HG03039 (cell line): Measurements from ENCODE around the gene ANAPC4.
A peak's percentile ranks its signal among the peaks of the same experiment; 100 is the strongest.

Experiments used
- ATAC-seq: cut with Tn5 transposase; IDR thresholded peaks from one replicate; pipeline ENCODE4 v1.9.1; 2021; ENCODE audit warnings: mild to moderate bottlenecking, moderate library complexity; ENCODE audit not compliant: unreplicated experiment

The ANAPC4 gene

DNA sequence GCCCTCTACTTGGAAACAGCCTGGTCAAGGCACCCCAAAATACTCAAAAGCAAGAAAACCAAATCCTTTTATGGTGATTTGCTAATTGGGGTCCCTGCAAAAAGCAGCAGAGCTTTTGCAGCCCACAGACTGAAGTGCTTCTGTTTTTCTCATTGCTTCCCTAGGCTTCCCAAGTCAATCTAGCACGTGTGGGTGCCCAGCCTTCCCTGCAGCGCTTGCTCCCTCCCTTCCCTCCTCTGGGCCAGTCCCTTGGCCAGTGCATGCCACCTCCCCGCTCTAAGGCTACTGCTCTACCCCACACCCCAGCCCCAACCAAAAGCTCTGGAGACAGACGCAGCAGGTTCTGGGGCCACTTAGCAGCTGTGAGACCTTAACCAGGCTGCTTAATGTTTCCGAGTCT lies 53.6 kb downstream of the ANAPC4 start:
- no peak for ATAC-seq

DNA sequence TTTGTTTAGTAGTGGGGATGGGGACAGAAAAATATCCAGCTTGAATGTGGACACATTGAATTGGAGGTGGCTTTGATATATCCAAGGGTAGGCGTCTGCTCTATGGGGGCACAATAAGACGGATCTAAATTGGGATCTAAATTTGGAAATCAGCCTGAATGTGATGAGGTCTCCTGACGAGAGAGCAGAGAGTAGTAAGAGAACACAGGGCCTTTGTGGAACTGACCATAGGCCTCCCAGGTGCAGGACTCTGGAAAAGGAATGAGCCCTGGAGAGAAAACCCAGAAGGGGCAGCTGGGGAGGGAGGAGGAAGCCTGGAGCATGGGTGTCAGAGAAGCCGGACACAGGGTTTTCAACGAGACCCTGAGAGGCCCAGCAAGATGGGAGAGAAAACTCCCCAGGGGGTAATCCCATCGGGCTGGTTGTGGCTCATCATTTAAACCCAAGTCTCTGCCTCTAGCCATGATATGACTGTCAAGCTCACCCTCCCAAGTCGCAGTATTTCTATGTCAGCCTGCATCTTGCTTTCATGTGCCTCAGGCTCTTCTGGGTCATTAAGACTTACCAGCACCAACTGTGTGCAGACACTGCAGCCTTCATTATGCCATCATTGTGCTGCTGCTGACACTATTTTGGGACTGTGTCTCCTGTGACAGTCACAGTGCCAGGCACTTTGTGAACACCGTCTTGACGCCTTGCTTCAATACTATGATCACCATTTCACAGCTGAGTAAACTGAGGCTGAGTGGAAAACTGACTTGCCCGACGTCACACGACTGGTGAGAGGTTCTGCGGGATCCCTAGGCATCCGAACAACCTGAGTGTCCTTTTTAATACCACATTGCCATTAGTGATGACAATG lies 57.1 kb downstream of the ANAPC4 start:
- ATAC-seq, result no peak

DNA sequence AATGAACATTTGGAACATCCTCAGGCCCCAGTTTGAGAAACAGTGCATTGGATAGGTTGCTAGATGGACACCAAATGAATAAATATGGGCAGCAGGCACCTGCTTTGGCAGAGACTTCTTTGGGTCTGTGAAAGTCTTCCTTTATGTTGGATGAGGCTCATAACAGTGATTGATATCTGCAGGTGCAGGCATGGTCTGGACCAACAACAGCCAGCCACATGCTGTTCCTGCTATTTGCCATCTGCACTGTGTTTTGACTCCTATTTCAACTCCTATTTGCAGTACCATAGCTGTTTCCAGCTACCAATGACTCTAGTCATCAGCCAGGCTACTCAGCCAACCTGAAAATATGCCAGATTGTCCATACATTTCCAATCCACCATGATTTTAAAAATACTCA lies 60.9 kb downstream of the ANAPC4 start:
- no peak for ATAC-seq

DNA sequence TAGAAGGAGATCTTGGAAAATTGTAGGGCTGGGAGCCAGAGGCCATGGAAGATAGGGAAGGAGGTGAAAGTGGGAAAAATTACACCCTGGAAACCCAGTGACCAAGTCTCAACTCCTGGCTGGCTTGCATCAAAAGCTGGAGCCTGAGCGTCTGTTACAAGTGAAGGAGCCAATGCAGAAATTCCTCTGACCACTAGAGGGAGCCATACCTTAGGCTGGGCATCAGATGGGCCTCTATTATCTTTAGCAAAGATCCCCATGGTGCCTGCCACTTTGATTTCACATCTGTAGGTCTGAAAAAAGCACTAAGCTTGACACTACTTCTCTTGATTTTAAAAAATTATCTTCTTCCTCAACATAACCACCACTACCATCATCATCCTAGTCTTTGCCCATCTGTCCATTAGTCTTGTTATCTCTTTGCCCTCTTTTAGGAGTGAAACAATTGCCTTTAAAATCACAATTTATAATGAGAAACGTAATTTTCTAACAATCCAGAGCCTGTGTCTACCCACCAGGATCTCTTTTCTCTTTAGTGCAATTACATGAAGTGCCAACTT lies 62.9 kb downstream of the ANAPC4 start:
- ATAC-seq, result peak; percentile 80

DNA sequence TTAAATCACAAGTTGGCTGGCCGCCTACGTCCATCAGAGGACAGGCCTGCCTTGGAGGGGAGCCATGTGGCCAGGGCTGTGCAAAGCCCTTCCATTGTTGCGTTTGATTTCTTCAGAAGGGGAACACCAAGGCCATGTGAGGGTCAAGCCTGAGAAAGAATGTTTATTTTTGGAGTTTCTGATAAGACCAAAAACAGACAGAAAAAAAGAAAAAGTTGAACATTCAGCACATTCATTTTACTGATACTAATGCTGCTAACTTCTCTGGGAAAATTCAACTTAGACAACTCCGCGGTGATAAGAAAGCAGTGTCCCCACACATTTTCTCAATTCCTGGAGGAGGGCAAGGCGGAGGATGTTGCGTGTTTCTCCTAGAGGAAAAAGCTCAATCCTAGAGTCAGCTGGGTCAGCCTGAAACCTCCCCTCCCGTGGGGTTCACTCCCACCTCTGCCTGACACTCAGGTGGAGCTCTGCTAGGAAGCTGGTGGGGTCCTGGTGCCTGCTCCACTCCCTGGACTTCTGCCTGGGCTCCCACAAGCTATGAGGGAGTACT lies 63.5 kb downstream of the ANAPC4 start:
- ATAC-seq, result no peak

DNA sequence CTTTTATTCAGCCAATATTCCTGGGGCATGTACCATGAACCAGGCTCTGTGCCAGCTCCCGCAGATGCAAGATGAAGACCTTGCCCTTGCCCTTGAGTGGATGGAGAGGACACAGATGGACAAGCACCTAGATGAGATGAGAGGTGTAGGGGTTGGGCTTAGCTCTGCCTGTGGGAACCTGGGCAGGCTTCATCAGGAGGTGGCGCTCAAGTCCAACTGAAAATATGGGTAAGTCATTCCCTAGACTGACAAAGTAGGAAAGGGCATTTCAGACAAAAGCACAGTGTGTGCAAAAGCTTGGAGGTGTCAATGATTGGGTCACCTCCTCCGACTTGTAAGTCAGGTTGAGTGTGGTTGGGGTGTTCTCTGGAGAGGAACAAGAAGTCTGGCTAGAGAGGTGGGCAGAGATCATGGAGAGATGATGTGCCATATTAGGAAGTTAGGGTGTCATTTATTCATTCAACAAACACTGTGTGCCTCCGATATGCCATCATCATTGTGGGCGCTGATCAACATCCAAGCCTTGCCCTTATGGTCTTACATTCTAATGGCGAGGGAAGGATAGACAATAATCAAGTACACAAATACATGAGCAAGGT lies 64.6 kb downstream of the ANAPC4 start:
- ATAC-seq, result no peak

DNA sequence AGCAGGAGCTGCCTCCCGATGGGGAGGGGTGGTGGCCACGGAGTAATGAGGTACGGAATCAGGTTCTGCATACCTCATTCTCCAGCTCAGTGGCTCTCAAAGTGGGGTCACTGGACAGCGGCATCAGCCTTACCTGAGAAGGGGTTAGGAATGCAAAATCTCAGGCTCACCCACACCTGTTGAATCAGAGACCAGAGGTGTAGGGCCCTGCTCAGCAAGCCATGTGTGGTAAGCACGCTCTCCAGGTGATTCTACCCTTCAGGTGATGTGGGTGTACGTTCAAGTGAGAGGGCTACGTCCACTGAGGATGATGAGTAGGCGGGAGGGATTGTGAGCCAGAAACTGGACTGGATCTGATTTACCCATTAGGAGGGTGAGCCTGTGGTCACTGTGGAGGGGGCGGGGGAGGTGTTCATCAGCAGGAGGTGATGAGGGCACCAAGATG lies 65.8 kb downstream of the ANAPC4 start:
- ATAC-seq, result no peak

DNA sequence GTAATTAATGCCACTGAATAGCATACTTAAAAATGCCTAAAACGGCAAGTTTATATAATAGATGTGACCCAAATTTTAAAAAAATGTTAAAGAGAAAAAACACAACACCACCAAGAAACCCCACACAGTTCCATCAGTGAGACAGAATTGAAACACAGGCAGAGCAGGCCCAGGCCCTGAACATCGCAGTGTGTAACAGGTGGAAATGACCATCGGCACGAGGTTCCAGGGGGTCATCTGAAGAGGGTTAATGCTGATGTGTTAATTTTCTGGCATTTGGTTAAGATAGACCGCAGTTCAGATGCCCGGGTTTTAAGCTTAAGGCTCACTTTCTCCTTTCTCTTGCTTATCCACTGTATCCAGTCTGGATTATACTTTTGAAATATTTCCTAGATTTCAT lies 66.8 kb downstream of the ANAPC4 start:
- ATAC-seq, result no peak

DNA sequence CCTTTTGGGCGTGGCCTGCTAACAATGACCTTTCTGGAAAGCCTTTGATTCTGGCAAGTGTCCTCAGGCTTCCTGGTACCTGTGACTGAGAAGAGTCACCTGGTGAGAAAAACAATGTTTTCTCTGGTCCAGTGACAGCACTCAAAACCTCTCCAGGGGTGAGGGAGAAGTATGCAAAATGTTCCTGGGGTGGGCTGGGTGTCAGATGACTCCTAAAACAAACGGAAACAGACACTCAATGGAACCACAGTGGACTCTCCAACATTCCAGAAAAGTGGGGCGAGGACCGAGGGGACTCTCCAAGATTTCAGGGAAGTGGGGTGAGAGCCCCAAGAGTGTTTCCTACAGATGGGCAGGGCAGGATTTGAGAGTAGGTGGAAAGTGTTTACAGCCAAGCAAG lies 69.5 kb downstream of the ANAPC4 start:
- no peak for ATAC-seq

DNA sequence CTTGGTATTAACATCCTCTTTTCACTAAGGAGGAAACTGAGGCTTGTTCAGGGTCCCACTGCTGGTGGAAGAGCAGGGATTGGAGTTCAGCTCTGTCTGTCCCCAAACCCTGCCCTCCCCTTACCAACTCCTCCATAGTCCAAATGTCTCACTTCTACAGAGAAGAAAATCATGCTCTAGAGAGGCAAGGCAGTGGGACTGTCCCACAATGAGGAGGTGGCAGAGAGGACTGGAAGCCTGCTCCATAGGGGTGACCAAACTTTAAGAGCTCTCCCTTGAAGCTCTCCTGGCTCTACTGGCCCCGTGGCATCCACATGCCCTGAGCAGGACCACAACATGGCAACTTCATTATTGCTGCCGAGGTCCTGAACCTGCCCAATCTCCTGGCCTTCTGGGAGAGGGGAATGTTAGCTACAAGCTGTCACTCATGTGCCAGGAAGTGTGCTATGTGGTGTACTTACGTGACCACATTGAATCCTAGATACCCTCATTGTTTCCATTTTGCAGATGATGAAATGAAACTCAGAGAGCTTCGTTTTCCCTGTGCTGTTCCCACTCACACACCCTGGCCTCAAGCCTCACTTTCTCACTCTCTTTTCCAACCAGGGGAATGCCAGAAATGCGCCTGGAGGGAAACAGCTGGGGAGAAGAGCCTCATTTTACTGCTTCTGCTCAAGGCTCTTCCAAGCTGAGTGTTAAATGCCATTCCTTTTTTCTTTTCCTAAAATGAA lies 71.5 kb downstream of the ANAPC4 start:
- no peak for ATAC-seq

DNA sequence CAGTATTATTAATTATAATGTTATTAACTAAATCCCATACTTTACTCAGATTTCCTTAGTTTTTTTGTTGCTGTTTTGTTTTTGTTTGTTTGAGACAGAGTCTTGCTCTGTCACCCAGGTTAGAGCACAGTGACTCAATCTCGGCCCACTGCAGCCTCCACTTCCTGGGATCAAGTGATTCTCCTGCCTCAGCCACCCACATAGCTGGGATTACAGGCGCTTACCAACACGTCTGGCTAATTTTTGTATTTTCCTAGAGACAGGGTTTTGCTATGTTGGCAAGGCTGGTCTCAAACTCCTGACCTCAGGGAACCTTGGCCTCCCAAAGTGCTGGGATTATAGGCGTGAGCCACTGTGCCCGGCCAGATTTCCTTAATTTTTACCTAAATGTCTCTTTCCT lies 72.2 kb downstream of the ANAPC4 start:
- no peak for ATAC-seq

DNA sequence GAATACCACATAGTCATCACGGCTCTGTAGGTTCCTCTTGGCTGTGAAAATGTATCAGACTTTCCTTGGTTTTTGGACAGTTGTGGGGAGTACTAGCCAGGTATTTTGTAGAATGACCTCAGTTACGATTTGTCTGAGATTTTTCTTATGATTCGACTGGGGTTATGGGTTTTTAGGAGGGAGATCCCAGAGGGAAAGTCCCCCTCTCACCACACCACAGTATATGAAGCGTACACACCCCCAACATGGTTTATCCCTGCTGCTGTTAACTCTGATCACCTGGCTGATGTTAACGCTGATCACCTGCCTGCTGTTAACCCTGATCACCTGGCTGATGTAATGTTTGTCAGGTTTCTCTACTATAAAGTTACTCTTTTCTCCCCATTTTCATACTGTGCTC lies 72.6 kb downstream of the ANAPC4 start:
- ATAC-seq, result no peak

DNA sequence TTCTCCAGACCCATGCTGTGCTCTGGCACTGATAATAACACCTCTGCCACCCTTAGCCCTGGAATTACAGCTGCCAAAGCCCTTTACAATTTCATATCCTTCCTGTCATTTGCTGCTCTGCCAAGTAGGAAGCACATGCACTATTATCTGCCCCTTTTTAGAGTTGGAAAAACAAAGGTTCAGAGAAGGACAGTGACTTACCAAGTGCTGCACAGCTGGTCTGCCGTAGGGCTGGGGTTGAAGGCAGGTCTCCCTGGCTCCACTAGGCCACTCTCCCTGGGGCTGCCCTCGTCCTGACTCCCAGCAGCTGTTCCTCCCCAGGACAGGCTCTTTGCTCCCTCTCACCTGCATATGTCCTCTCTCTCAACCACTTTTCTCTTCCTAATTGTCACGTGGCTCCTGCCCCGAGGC lies 73.4 kb downstream of the ANAPC4 start:
- no peak for ATAC-seq

DNA sequence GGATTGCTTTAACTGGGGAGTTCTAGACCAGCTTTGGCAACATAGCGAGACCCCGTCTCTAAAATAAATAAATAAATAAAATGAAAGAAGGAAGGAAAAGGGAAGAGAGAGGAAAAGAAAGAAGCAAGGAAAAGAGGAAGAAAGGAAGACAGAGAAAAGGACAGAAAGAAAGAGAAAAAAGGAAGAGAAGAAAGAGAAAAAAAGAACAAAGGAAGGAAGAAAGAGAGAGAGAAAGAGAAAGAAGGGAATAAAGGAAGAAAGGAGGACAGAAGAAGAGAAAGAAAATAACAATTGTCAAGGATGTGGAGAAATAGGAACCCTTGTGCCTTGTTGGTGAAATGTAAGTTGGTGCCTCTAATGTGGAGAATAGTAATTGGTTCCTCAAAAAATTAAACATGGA lies 74.6 kb downstream of the ANAPC4 start:
- ATAC-seq, result no peak

DNA sequence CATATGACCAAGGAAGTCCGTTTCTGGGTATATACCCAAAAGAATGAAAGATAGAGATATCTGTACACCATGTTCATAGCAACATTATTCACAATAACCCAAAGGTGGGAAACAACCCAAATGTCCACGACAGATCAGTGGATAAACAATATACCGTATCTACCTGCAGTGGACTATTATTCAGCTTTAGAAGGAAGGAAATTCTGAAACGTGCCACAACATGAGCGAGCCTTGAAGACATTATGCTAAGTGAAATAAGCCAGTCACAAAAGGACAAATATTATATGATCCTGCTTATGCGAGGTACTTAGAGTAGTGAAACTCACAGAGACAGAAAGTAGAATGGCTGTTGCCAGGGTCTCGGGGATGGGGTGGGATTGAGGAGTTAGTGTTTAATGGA lies 75.0 kb downstream of the ANAPC4 start:
- ATAC-seq, result no peak

DNA sequence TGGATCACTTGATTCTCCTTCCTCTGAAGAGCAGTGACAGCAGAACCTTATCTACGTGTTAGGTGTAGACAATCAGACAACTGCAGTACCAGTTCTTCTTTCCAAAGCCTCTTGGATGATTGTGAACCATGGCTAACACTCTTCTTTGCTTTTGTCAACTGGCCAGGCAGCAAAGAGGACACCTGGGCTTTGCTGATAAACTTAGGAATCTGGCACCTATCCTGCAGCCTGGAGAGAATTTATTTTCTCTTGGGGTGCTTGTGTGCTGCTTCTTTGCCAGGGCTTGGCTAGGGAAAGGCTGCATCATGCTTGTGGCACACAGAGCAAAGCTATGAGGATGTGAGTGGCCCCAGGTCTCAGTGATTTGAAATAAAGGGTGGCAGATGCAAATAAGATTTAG lies 77.4 kb downstream of the ANAPC4 start:
- no peak for ATAC-seq

DNA sequence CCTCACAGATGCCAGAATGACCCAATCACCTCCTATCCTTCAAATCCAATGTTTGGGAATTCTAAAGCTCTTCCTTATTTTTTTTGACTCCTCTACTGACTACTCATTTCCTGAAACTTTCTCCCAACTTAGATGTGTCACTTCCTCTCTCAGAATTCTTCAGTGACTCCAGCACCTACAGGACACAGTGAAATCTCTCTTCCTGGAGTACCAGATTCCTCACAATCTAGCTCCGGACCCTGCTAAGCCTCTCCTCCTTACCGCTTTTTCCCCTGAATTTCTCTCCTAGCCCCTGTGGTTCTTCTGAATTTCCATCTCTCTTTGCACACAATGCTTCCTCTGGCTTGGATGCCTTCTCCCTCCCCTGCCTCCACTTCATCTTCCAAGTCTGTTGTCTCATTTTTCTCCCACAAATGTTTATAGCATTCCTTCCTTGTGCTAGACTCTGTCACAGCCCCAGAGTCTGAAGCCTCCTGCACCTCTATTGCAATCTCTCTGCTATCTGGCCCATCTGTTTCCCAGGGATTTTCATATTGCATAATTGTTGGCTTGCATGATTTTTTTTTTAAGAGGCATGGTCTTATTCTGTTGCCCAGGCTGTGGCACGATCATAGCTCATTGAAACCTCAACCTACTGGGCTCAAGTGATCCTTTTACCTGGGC lies 80.1 kb downstream of the ANAPC4 start:
- no peak for ATAC-seq

DNA sequence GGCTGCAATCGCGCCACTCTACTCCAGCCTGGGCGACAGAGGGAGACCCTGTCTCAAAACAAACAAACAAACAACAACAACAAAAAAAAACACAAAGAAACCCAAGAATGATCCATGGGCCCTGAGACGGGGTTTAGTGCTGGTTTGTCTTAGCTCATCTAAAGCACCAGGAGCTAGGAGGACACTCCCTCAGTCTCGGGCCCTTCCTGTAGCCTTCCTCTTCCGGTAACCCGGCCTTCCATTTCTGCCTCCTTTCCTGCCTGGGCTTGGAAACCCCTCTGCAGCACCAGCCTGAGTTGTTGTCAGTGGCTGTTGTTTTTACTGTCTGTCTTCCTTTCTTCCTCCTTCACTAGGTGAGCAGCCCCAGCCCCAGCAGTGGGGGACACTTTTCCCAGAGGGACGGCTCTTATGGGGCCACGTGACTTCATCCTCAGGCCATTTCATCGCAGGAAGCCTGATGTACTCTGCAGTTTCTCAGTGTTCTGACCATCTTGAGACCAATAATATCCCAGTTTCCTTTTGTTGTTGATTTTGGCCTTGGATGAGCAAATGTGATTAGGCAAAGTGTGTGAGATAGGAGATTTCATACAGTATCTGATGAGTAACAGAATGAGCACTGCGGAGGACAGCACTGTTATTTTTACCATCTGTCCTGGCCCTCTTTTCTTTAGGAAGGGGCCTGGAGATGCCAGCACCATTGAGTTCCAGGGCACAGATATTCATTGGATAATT lies 90.1 kb downstream of the ANAPC4 start:
- no peak for ATAC-seq

DNA sequence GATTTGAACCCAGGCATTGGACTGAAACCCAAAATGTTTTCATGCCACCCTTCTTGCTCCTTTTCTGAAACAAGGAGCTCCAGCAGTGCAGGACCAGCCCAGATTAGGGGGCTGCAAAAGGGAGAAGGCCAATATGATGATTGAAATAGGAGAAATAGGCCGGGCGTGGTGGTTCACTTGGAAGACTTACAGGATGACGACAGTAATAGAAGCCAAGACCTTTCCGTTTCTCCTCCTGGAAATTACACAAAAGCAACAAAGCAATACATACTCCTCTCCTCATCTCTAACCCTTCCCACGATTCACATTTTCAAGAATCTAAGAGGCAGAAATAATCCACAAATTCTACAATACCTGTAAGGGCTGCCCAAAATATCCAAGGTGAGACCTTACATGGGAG lies 90.8 kb downstream of the ANAPC4 start:
- ATAC-seq, result no peak
